Stimulated activated CD4-positive, alpha-beta T cell treated with anti-CD3 and anti-CD28 coated beads, Interleukin-15, amount 100 ng/mL, for 1 hour (primary cell): Measurements from ENCODE around the gene RPL18A.

ENCODE experiments used
- DNase-seq, 2 donors: peaks; one replicate each; pipeline ENCODE4 v3.0.0-alpha.2; 2020; ENCODE audit warnings: low read depth in 1 of 2, low spot score in 1 of 2

RPL18A gene

GRCh38 chr19:17908244-17908643 lies 48.5 kb downstream of the RPL18A start:
- DNase-seq: no peak

GRCh38 chr19:17909003-17909732 lies 49.5 kb downstream of the RPL18A start:
- no peak for DNase-seq

GRCh38 chr19:17910791-17911360 lies 51.2 kb downstream of the RPL18A start:
- DNase-seq: no peak
